Smooth muscle cell of the pulmonary artery (primary cell): ENCODE data around the gene CSKMT. TPM values are rescaled to one million over a fixed set of nuclear protein-coding genes. Genes with fewer than 3 reads are reported as not detected.

ENCODE experiments used
- total RNA-seq: library from RNA; depleted of rRNA; stranded (reverse); fragments of >200 nt; gene quantifications from 2 replicates; pipeline ENCODE4 v1.2.3, GENCODE V29; 2014

Gene CSKMT
- total RNA-seq, result 4.2 and 4.5 TPM in 2 replicates

GRCh38 chr11:62665075-62665598 lies at the start of gene CSKMT, which contains the start of gene C11orf98:
Gene CSKMT, plus strand, starts transcription at chr11:62665312. Its CDS starts 568 bp downstream, at chr11:62665880.
Gene C11orf98, minus strand, starts transcription at chr11:62665210. Its CDS starts 41 bp downstream, at chr11:62665169.

DNA sequence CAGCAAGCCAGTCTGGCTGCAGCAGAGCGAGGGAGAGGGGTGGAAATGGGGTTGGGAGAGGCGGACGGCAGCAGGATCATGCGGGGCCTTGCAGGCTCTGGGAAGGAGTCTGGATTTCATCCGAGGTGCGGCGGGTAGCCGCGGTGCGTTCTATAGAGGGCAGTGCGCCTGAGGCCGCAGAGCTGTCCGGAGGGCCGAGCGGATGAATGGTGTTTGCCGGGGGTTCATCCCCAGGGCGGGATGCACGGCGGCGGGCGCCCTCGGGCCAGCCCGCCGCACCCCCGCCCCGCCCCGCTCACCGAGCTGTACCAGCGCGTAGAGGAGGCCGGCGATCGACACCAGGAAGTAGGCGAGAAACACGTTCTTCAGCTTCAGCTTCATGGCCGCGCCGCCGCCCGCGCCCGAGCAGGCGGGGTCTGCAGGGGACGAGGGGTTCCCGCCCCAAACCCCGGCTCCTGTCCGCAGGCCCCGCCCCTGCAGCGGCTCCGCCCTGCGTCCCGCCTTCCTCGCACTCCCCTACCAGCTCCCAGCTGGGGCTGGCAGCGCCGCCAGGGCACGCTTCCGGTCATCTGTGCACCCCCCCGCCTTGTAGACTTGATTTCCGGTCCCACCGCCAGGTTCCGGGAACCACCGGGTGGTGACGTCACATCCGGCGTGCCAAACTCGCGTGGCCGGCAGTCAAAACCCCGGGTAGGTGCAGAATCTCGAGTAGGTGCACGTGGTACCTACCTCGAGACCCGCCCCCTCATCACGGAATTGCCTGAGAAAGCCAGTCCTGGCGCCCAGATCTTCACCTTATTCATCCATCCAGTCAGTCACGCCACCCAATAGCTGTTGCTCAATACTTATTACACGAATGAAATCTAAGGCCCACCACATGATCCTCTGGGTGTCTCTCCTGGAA lies 43.3 kb upstream of the CSKMT start, which contains the start of gene B3GAT3:
TSS of gene B3GAT3 (minus strand) at position 420 of the 904 bp plus-strand sequence. CDS start at position 381, 39 bp downstream.

GRCh38 chr11:62645946-62646824 lies 18.9 kb upstream of the CSKMT start, which contains the start of gene GANAB:
Gene GANAB, minus strand, starts transcription at chr11:62646613. Its CDS starts 14 bp downstream, at chr11:62646599.

GRCh38 chr11:62671608-62672389 lies 6.7 kb downstream of the CSKMT start, which contains the start of the genes LBHD1 and UQCC3:
Gene LBHD1, minus strand, starts transcription at chr11:62672267. Its CDS starts 2,236 bp downstream, at chr11:62670031.
Gene UQCC3, plus strand, starts transcription at chr11:62671673. Its CDS starts 73 bp downstream, at chr11:62671746.

DNA sequence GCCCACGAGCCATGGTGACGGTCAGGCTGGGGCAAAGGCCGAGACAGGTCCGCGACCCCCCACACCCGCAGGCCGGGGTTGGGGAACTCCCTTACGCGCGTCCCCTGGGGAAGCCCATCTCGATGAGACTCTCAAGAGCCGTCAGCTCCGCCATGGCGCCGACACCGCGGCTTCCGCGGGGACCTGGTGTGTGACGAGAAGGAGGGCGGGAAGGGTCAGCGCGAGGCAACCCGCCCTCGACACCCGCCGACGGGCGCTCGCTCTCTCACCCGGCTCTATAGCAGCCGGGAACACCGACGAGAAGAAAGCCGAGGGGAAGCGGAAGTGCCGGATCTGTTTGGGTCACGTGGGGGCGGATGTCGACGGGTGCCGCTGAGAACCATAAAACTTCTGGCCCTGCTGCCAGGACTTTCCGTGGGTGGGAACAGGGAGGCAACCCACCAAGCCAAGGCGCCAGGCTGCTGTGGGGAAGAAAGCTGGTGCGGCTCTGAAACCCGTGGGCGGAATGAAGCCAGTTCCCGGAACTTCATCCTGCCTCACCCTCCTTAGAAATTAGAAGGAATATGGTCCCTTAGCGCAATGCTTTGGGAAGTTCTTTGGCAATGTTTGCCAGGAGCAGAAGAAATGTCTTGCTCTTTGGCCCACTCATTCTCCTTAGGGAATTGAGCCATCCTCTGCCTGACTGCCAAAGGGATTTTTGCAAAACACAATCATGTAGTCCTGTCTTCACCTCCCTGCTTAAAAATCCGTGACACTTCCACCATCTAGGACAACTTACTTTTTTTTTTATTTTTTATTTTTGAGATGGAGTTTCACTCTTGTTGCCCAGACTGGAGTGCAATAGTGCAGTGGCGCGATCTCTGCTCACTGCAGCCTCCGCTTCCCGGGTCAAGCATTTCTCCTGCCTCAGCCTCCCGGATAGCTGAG lies 13.9 kb downstream of the CSKMT start, which contains the start of gene UBXN1:
TSS of gene UBXN1 (minus strand) at position 304 of the 927 bp plus-strand sequence. CDS start at position 154, 150 bp downstream.

GRCh38 chr11:62689421-62690183 lies 24.5 kb downstream of the CSKMT start, which contains the start of gene LRRN4CL:
Gene LRRN4CL, minus strand, starts transcription at chr11:62689530. Its CDS starts 1,022 bp downstream, at chr11:62688508.

DNA sequence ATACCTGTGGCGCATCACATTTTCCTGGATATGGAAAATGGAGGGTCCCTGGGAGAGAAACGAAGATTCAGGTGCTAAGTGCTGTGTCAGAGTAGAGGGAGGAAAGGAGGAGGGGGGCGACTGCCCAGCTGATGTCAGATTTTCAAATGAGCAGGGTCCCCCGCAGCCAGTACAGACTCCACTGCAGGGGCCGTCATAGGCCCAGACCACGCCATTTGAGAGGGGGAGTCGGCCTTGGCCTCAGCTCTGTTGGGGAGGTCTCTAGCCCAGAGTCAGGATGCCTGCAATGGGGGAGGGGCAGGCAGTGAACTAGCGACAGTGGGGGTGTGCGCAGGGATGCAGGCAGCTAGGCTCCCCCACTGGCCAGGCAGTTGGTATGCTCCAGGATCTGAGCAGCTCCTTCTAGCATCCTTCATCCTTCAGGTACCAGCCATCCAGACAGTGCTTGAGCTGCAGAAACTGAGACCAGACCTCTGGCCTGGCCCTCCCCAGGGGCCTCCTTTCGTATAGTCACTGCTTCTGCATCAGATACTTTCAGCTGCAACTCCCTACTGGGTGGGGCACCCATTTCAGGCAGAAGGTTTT lies 42.3 kb downstream of the CSKMT start, which contains the start of the genes BSCL2 and GNG3:
TSS of gene BSCL2 (minus strand) at position 148 of the 585 bp plus-strand sequence. CDS start 229 bp downstream, outside the sequence.
TSS of gene GNG3 (plus strand) at position 400 of the 585 bp plus-strand sequence. CDS start 620 bp downstream, outside the sequence.

Other genes starting within 250 kb of the CSKMT start
- gene SCGB1A1, start 246.3 kb upstream of the CSKMT start, total RNA-seq, result not detected in 2 replicates
- 498 and 644 TPM in 2 replicates for gene AHNAK, start 118.5 kb upstream of the CSKMT start, total RNA-seq
- gene EEF1G, start 91.4 kb upstream of the CSKMT start, total RNA-seq, result 1,318 and 1,351 TPM in 2 replicates
- gene TUT1, start 73.8 kb upstream of the CSKMT start, total RNA-seq, result 8.7 and 9.2 TPM in 2 replicates
- gene MTA2, start 63.4 kb upstream of the CSKMT start, total RNA-seq, result 70.8 and 86.8 TPM in 2 replicates
- 23.8 and 38.6 TPM in 2 replicates for gene EML3, start 52.5 kb upstream of the CSKMT start, total RNA-seq
- gene ROM1, start 52.1 kb upstream of the CSKMT start, total RNA-seq, result 3.1 and 5.8 TPM in 2 replicates
- gene B3GAT3, start 43.3 kb upstream of the CSKMT start, total RNA-seq, result 48.9 and 82.7 TPM in 2 replicates
- 612 and 660 TPM in 2 replicates for gene GANAB, start 18.7 kb upstream of the CSKMT start, total RNA-seq
- 24.5 and 26.9 TPM in 2 replicates for gene INTS5, start 12.0 kb upstream of the CSKMT start, total RNA-seq
- 13.4 and 18.3 TPM in 2 replicates for gene C11orf98, start 102 bp upstream of the CSKMT start, total RNA-seq
- gene UQCC3, start 6.4 kb downstream of the CSKMT start, total RNA-seq, result 6.6 and 7.5 TPM in 2 replicates
- 3.0 and 3.9 TPM in 2 replicates for gene LBHD1, start 7.0 kb downstream of the CSKMT start, total RNA-seq
- 80.9 and 85.2 TPM in 2 replicates for gene UBXN1, start 13.8 kb downstream of the CSKMT start, total RNA-seq
- gene LRRN4CL, start 24.2 kb downstream of the CSKMT start, total RNA-seq, result 3.3 and 4.9 TPM in 2 replicates
- gene BSCL2, start 42.1 kb downstream of the CSKMT start, total RNA-seq, result 54.8 and 59.1 TPM in 2 replicates
- gene GNG3, start 42.4 kb downstream of the CSKMT start, total RNA-seq, result 0.13 TPM in 1 of 2 replicates, not detected in the other
- 13.3 and 15.4 TPM in 2 replicates for gene HNRNPUL2, start 62.1 kb downstream of the CSKMT start, total RNA-seq
- 27.5 and 28.9 TPM in 2 replicates for gene TTC9C, start 63.2 kb downstream of the CSKMT start, total RNA-seq
- gene ZBTB3, start 88.8 kb downstream of the CSKMT start, total RNA-seq, result 10.3 and 11.7 TPM in 2 replicates
- 51.6 and 51.7 TPM in 2 replicates for gene POLR2G, start 96.3 kb downstream of the CSKMT start, total RNA-seq
- 19.3 and 27.2 TPM in 2 replicates for gene TAF6L, start 106.1 kb downstream of the CSKMT start, total RNA-seq
- gene TMEM179B, start 122.1 kb downstream of the CSKMT start, total RNA-seq, result 48.9 and 50.0 TPM in 2 replicates
- 13.3 and 16.2 TPM in 2 replicates for gene TMEM223, start 126.7 kb downstream of the CSKMT start, total RNA-seq
- 26.1 and 39.4 TPM in 2 replicates for gene NXF1, start 140.1 kb downstream of the CSKMT start, total RNA-seq
- 35.5 and 44.3 TPM in 2 replicates for gene STX5, start 166.7 kb downstream of the CSKMT start, total RNA-seq
- not detected in 2 replicates for gene TEX54, start 167.5 kb downstream of the CSKMT start, total RNA-seq
- gene WDR74, start 174.3 kb downstream of the CSKMT start, total RNA-seq, result 25.4 and 46.1 TPM in 2 replicates
- gene SLC3A2, start 215.6 kb downstream of the CSKMT start, total RNA-seq, result 104 and 190 TPM in 2 replicates